Right lobe of liver (tissue), 4 donors: ENCODE measurements around the gene DYSF.

ENCODE experiments used
- POLR2A ChIP-seq: fragments of 450-650 bp; IDR thresholded peaks from one replicate; pipeline ENCODE4 v1.6.1; 2017; ENCODE audit warnings: antibody characterized with exemption, mild to moderate bottlenecking
- TF ChIP-seq, protein P1 (sequence below), 4 donors: fragments of 200-600 bp in 3 of 4; fragments of 450-650 bp in 1 of 4; IDR thresholded peaks; one replicate each; pipeline versions ENCODE4 v1.5.1 to v1.8.0; 2016 to 2022; ENCODE audit warnings: antibody characterized with exemption in 4 of 4, mild to moderate bottlenecking in 2 of 4
- donor health status: DM: no; HTN: no; CAD: no.
- donor health status: DM: no; HTN: no; CAD: no.
- donor health status: DM: no; HTN: yes; CAD: no.

GRCh38 chr2:71570511-71570910, 117.2 kb downstream of the DYSF start:
- TF ChIP-seq, protein P1, sequence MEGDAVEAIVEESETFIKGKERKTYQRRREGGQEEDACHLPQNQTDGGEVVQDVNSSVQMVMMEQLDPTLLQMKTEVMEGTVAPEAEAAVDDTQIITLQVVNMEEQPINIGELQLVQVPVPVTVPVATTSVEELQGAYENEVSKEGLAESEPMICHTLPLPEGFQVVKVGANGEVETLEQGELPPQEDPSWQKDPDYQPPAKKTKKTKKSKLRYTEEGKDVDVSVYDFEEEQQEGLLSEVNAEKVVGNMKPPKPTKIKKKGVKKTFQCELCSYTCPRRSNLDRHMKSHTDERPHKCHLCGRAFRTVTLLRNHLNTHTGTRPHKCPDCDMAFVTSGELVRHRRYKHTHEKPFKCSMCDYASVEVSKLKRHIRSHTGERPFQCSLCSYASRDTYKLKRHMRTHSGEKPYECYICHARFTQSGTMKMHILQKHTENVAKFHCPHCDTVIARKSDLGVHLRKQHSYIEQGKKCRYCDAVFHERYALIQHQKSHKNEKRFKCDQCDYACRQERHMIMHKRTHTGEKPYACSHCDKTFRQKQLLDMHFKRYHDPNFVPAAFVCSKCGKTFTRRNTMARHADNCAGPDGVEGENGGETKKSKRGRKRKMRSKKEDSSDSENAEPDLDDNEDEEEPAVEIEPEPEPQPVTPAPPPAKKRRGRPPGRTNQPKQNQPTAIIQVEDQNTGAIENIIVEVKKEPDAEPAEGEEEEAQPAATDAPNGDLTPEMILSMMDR (IDR thresholded peaks at IDR 0.05): no peak
- TF ChIP-seq POLR2A: no peak
